Activated T-helper 9 cell treated with anti-CD3 and anti-CD28 coated beads, Interleukin-2, amount 50 U/mL, for 16 hours (primary cell): ENCODE measurements around the gene IFNA5.

ENCODE experiments used
- DNase-seq: peaks from one replicate; pipeline ENCODE4 v3.0.0-alpha.2; 2020; ENCODE audit warnings: low read depth

The IFNA5 gene

GRCh38 chr9:21294364-21294774 is 10.7 kb downstream of the IFNA5 start:
- DNase-seq, result no peak

DNA sequence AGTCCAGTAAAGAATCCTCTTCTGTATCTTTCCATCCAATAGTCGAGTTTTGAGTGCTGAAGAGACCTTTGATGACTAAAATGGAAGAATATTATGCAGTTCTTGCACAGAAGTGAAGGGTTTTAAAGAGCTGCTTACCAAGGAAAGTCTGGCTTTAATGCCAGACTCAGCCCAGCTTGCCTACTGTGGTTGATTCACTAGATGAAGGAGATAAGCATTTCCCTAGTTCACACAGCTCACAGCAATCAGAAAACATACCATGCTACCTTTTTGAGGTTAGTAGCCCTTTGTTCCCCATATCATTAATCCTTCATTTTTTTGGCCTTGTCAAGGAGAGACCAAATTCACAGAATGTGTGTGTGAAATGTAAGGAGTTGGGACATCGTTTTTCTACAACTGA is 15.3 kb downstream of the IFNA5 start:
- no peak for DNase-seq

GRCh38 chr9:21287280-21287679 is 17.8 kb downstream of the IFNA5 start:
- no peak for DNase-seq

GRCh38 chr9:21286659-21287058 is 18.5 kb downstream of the IFNA5 start:
- DNase-seq, result no peak

GRCh38 chr9:21286099-21286498 is 19.0 kb downstream of the IFNA5 start:
- no peak for DNase-seq

GRCh38 chr9:21281275-21281674 is 23.8 kb downstream of the IFNA5 start:
- DNase-seq, result no peak

DNA sequence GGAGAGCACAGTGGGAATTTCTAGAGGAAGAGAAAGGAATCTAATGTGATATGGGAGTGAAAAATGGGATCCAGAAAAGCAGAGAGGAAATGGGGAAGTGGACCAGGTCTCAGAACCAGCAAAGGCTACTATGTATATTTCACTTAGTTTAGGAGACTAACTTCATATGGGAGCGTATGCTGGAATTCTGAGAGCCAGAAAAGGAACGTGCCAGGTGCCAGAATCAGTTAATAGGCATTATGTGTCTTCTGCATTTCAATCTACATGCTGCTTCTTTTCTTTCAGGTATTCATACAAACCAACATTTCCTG is 36.8 kb downstream of the IFNA5 start:
- no peak for DNase-seq

- DNase-seq, result no peak
Observed at GRCh38 chr9:21267485-21268346, 37.4 kb downstream of the IFNA5 start.

DNA sequence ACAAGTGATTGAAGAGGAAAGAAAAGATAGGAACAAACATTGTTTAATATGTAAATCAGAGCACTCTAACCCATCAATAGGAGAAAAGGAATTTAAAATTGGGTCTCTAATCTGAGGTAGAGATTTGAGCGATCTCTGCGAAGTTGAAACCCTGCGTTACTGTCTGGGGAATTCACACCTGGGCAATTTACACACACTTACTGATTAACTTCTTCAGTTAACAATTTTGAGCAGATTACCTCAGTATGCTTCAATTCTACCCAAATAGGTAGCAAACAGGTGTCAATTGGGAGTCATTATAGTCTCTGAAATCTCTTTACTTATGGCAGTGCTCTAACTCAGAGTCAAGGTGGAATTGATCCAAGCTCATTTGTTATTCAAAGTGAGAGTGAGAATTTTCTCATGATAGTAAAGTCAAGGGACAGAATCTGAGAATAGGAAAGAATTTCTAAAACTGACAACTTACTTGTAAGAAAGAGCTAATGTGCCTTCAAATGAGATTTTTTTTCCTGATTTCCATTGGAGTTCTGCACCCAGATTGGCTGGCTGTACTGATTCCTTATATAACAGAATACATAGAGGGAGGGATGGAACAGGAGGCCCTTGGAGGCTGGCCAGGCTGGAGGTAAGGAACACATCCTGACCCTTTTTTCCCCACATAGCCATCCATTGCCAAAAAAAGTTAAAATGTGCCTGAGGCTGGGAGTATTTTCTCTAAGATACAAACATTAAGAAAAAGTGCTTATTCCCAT is 38.2 kb downstream of the IFNA5 start:
- no peak for DNase-seq

DNA sequence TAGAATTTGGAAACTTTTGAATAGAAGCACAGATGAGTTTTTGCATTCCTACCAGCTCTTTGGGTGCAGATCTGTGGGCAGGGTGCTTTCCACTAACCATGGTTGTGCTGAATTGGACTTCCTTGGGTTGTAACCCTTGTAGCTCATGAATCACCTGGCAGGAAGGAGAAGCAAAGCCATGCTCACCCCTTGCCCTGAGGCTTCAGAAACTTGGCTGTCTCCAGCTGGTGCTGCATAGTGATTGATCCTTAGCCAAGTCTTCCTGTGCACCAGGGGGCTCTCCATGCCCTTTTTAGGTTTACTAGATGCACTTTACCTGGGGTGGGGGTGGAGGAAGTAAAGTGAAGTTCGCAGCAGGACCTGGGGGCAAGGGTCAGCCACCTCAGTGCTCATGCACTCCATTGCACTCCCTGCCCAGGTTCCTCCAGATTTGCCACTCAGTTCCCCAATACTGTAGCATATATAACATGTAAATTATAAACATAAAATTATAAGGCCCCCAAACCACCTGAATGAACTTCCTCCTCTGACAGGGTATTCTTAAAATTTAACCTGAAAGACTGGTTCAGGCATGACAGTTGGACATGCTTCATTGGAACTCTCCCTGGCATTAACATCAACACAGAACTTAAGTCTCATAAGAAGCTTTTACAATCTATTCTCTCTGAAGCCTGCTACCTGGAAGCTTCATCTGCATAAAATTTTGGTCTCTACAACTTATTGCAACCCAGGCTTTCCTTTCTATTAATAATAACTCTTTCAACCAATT is 39.5 kb downstream of the IFNA5 start:
- no peak for DNase-seq

GRCh38 chr9:21255538-21256212 is 49.4 kb downstream of the IFNA5 start:
- no peak for DNase-seq
